A673 (cell line): Measurements from ENCODE around the gene ARHGAP8. TPM values are rescaled to one million over a fixed set of nuclear protein-coding genes. Genes with fewer than 3 reads are reported as not detected.

Experiments
- BruUV-seq: library from RNA; stranded (reverse); fragments of 400-500 nt; replicated peaks from 2 replicates; lab custom pipeline; 2021; lab: Mats Ljungman, UMichigan
- CTCF ChIA-PET: fragments of 300-600 bp; sonication (Branson Sonifier 250); formaldehyde crosslinking; loops from one replicate; lab custom pipeline; 2022; ENCODE audit warnings: antibody characterized with exemption; lab: Charles Lee
- POLR2A ChIA-PET: fragments of 300-600 bp; sonication (Branson Sonifier 250); formaldehyde crosslinking; loops from one replicate; lab custom pipeline; 2022; ENCODE audit warnings: antibody characterized with exemption; ENCODE audit not compliant: low non-redundant PET; lab: Charles Lee
- DNase-seq: peaks from one replicate; pipeline ENCODE4 v3.0.0-alpha.2; 2015; ENCODE audit warnings: low spot score
- H3K27ac ChIP-seq: fragments of 200-600 bp; sonication (generic); 2 replicates; pipeline ENCODE4 v1.5.1; 2016; ENCODE audit warnings: mixed run types, low read depth, mild to moderate bottlenecking, mixed read lengths, antibody characterized with exemption, low read length; ENCODE audit not compliant: poor library complexity, severe bottlenecking
- H3K27me3 ChIP-seq: fragments of 200-600 bp; sonication (generic); replicated peaks from 2 replicates; pipeline ENCODE4 v1.6.1; 2017; ENCODE audit warnings: mixed run types, low read depth, mild to moderate bottlenecking, mixed read lengths, antibody characterized with exemption, low read length; ENCODE audit not compliant: insufficient read depth, poor library complexity
- H3K36me3 ChIP-seq: fragments of 200-600 bp; sonication (generic); 2 replicates; pipeline ENCODE4 v1.6.1; 2016; ENCODE audit warnings: mixed run types, mild to moderate bottlenecking, mixed read lengths, antibody characterized with exemption, low read length; ENCODE audit not compliant: insufficient read depth, poor library complexity, severe bottlenecking
- H3K4me1 ChIP-seq: fragments of 200-600 bp; sonication (generic); 2 replicates; pipeline ENCODE4 v1.6.1; 2017; ENCODE audit warnings: mixed run types, mild to moderate bottlenecking, mixed read lengths, antibody characterized with exemption, low read length; ENCODE audit not compliant: insufficient read depth, poor library complexity, severe bottlenecking
- H3K4me3 ChIP-seq: fragments of 200-600 bp; sonication (generic); 2 replicates; pipeline ENCODE4 v1.5.1; 2016; ENCODE audit warnings: low read depth, mixed run types, mild to moderate bottlenecking, mixed read lengths, low read length; ENCODE audit not compliant: poor library complexity, severe bottlenecking
- H3K9me3 ChIP-seq: fragments of 200-600 bp; sonication (generic); 2 replicates; pipeline ENCODE4 v1.6.1; 2016; ENCODE audit warnings: mixed run types, low read depth, mild to moderate bottlenecking, mixed read lengths, antibody characterized with exemption, low read length; ENCODE audit not compliant: poor library complexity, severe bottlenecking
- EZH2 ChIP-seq: fragments of 200-600 bp; sonication (generic); IDR thresholded peaks from 2 replicates; pipeline ENCODE4 v1.6.1; 2017; ENCODE audit warnings: borderline replicate concordance, low read depth, mild to moderate bottlenecking, mixed read lengths, antibody characterized with exemption, low read length; ENCODE audit not compliant: poor library complexity, severe bottlenecking
- intact Hi-C: fragments of 100-400 bp; cut with micrococcal nuclease; formaldehyde crosslinking; loops from one replicate; pipeline ENCODE4 v1.10.0; 2022; ENCODE audit not compliant: unreplicated experiment
- total RNA-seq: library from RNA; stranded (reverse); gene quantifications from 2 replicates; pipeline ENCODE4 v1.2.3, GENCODE V29; 2021
- TF ChIP-seq, protein P1 (sequence below): fragments of 300-800, 200-600 bp; sonication (generic); conservative IDR thresholded peaks from 2 replicates; pipeline ENCODE4 v1.5.1; 2017; ENCODE audit warnings: low read depth, mild to moderate bottlenecking, antibody characterized with exemption, low read length, moderate library complexity, mixed read lengths

ARHGAP8 gene
- total RNA-seq, 1 experiment from 2014 or later: not detected

DNA sequence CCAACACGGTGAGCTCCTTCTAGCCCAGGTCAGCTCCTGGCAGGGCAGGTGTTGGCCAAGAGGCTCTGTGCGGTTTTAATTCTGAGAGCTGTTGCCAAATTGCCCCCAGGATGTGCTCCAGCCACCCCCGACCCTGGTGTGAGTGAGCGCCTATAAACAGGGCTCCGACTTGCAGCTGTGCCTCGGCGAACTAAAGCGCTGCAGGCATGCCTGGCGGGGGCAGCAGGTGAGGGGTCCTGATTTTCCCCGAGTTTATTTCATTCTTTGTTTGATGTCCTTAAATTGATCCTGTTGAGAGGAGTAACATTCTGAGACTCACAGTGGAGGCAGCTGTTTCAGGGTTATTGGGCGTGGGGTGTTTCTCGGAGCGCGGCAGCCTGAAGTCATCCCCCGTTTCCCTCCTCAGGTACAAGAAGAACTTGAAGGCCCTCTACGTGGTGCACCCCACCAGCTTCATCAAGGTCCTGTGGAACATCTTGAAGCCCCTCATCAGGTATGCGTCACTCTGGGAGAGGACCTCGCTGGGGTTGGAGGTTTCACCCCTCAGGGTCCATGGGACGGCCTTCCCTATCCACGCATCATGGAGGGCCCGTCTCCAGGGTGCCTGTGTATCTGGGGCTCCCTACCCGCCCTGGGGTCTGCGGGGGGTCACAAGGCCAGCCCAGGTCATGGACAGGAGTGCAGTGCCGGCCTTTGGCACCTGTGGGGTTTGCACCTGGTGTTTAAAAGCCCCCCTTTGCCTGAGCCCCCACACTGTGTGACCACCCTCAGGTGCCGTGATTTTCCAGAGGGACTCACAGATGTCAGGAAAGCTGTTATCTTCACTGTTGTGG, 62.1 kb downstream of the ARHGAP8 start:
- no peak overlapping the region for H3K27ac ChIP-seq
- CTCF ChIA-PET: no interaction called here
- no TSS peak for BruUV-seq
- H3K27me3 ChIP-seq: no peaks in the 10 kb centered on the region
- POLR2A ChIA-PET: no interaction called here
- no peak for TF ChIP-seq EZH2
- TF ChIP-seq, protein P1, sequence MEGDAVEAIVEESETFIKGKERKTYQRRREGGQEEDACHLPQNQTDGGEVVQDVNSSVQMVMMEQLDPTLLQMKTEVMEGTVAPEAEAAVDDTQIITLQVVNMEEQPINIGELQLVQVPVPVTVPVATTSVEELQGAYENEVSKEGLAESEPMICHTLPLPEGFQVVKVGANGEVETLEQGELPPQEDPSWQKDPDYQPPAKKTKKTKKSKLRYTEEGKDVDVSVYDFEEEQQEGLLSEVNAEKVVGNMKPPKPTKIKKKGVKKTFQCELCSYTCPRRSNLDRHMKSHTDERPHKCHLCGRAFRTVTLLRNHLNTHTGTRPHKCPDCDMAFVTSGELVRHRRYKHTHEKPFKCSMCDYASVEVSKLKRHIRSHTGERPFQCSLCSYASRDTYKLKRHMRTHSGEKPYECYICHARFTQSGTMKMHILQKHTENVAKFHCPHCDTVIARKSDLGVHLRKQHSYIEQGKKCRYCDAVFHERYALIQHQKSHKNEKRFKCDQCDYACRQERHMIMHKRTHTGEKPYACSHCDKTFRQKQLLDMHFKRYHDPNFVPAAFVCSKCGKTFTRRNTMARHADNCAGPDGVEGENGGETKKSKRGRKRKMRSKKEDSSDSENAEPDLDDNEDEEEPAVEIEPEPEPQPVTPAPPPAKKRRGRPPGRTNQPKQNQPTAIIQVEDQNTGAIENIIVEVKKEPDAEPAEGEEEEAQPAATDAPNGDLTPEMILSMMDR: no peak
- no peaks in the 10 kb centered on the region for H3K36me3 ChIP-seq
- H3K4me1 ChIP-seq: no peaks in the 10 kb centered on the region
- DNase-seq: no peak
- no peaks in the 10 kb centered on the region for H3K9me3 ChIP-seq
- H3K4me3 ChIP-seq: no peak overlapping the region
- intact Hi-C loops: no loop called here

DNA sequence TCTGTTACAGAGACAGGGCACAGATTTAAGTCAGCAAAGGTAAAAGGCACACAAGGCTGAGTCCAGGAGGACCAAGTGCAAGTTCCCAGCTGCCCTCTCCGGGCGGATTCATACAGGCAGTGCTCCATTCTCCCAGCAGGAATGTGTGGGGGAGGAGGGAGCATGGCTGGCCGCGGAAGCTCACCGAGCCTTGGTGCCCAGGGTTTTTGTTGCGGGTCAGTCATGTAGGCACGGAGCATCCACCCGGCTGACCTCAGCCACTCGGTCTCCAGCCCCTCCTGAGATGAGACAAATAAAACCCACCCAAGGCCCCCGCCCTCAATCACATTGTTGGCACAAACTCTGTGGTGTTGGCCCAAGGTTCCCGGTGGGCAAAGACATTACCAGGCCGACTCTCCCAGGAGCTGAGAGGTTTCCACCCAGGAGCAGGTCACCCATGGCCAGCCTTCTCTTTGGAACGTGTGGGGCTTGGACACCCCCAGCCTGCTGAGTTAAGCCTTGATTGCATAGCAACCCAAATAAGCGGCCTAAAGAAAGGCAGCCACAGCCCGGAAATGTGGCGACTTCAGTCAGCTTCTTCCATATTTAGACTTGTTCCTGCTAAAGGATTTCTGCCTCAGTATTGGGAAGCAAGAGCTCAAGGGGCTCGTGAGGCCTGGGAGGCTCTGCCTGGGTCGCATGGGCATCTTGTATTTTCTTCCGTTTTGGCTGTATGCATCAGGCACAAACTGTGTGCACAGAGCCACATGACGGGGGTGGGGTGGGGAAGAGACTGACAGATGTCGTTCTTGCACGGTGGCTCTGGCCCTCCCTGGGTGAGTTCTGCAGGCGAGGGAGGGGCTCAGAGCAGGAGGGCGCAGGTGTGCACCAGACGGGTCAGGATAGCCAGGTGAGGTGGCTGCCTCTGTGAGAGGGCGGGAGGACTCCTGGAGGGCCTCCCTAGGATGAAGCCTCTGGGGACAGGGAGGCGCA, 63.0 kb downstream of the ARHGAP8 start:
- no TSS peak for BruUV-seq
- intact Hi-C loops: no loop called here
- CTCF ChIA-PET: no interaction called here

DNA sequence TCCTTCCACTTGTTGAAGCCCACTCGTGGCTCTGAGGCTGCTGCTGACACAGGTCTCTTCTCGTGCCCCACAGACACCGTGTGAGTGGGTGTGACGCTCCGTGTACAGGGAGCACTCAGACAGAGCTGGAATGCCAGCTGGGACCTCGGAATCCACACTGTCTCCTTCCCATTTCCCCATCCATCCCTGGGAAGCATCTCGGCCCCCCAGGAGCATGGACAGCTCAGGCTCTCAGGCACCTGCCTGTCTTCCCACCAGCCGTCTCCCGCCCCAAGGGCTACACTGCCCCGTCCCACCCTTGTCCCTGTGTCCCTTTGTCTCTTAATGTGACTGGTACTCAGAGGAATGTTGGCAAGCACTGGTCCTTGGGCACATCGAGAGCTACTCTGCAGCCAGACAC, 63.8 kb downstream of the ARHGAP8 start:
- no peak overlapping the region for H3K4me3 ChIP-seq
- no peak overlapping the region for H3K27ac ChIP-seq
- no peaks in the 10 kb centered on the region for H3K9me3 ChIP-seq
- no peak for DNase-seq
- H3K36me3 ChIP-seq: no peaks in the 10 kb centered on the region
- no peaks in the 10 kb centered on the region for H3K4me1 ChIP-seq
- ChIA-PET POLR2A (no interaction called here), CTCF (no interaction called here)
- H3K27me3 ChIP-seq: peaks cover 3% of the 10 kb centered on the region
- intact Hi-C loops: no loop called here
- no TSS peak for BruUV-seq
- no peak for TF ChIP-seq EZH2
- TF ChIP-seq, protein P1: no peak

More for the DNA sequence above, 63.0 kb downstream of the ARHGAP8 start:
- no peak overlapping the region for H3K4me3 ChIP-seq
- no peaks in the 10 kb centered on the region for H3K27me3 ChIP-seq
- POLR2A ChIA-PET: no interaction called here
- no peaks in the 10 kb centered on the region for H3K9me3 ChIP-seq
- no peaks in the 10 kb centered on the region for H3K4me1 ChIP-seq
- H3K27ac ChIP-seq: no peak overlapping the region
- no peaks in the 10 kb centered on the region for H3K36me3 ChIP-seq
- DNase-seq: no peak
- TF ChIP-seq EZH2: no peak
- TF ChIP-seq, protein P1: no peak
